ENCODE measurements around the gene FRG2B.
A peak's percentile ranks its signal among the peaks of the same experiment; 100 is the strongest.
"Not testable (repeated sequence)": the region's sequence is repeated elsewhere in the genome, so short reads cannot be mapped to it uniquely, and the experiment has no call there.

Gene FRG2B

GRCh38 chr10:133626695-133627094 lies at the start of gene FRG2B:
TSS of gene FRG2B (minus strand) at chr10:133626795. CDS start at chr10:133626742, 53 bp downstream.
- not testable (repeated sequence) for DNase-seq (ENCODE audit: low read depth in 3 of 3)

GRCh38 chr10:133667446-133667845 lies 40.9 kb upstream of the FRG2B start:
- DNase-seq (ENCODE audit: low read depth in 3 of 3) = not testable (repeated sequence)

GRCh38 chr10:133663544-133664160 lies 37.1 kb upstream of the FRG2B start:
- DNase-seq (ENCODE audit: low read depth in 3 of 3) = not testable (repeated sequence)

GRCh38 chr10:133661122-133661521 lies 34.5 kb upstream of the FRG2B start:
- DNase-seq (ENCODE audit: low read depth in 3 of 3) = not testable (repeated sequence)

- DNase-seq (ENCODE audit: low read depth in 3 of 3) = not testable (repeated sequence)
Observed at GRCh38 chr10:133660516-133660915, 33.9 kb upstream of the FRG2B start.

GRCh38 chr10:133657276-133657675 lies 30.7 kb upstream of the FRG2B start:
- not testable (repeated sequence) for DNase-seq (ENCODE audit: low read depth in 3 of 3)

GRCh38 chr10:133648872-133649455 lies 22.4 kb upstream of the FRG2B start:
- not testable (repeated sequence) for DNase-seq (ENCODE audit: low read depth in 3 of 3)

- not testable (repeated sequence) for DNase-seq (ENCODE audit: low read depth in 3 of 3)
Observed at GRCh38 chr10:133647075-133647748, 20.6 kb upstream of the FRG2B start.

- DNase-seq (ENCODE audit: low read depth in 3 of 3) = not testable (repeated sequence)
Observed at GRCh38 chr10:133637846-133638235, 11.2 kb upstream of the FRG2B start.

GRCh38 chr10:133637202-133637845 lies 10.7 kb upstream of the FRG2B start:
- peak in 1 of 3 experiments; percentile 20 for DNase-seq (ENCODE audit: low read depth in 3 of 3)

GRCh38 chr10:133630723-133631249 lies 4.2 kb upstream of the FRG2B start:
- not testable (repeated sequence) for DNase-seq (ENCODE audit: low read depth in 3 of 3)

- not testable (repeated sequence) for DNase-seq (ENCODE audit: low read depth in 3 of 3)
Observed at GRCh38 chr10:133622544-133622943, 4.1 kb downstream of the FRG2B start.

GRCh38 chr10:133618851-133619250 lies 7.7 kb downstream of the FRG2B start:
- DNase-seq (ENCODE audit: low read depth in 3 of 3) = no peak

GRCh38 chr10:133617196-133617595 lies 9.4 kb downstream of the FRG2B start:
- DNase-seq (ENCODE audit: low read depth in 3 of 3) = no peak

GRCh38 chr10:133616371-133617130 lies 10.0 kb downstream of the FRG2B start:
- no peak for DNase-seq (ENCODE audit: low read depth in 3 of 3)

GRCh38 chr10:133614830-133615580 lies 11.6 kb downstream of the FRG2B start:
- DNase-seq (ENCODE audit: low read depth in 3 of 3) = no peak

- no peak for DNase-seq (ENCODE audit: low read depth in 3 of 3)
Observed at GRCh38 chr10:133613699-133614098, 12.9 kb downstream of the FRG2B start.

GRCh38 chr10:133611079-133611478 lies 15.5 kb downstream of the FRG2B start:
- DNase-seq (ENCODE audit: low read depth in 3 of 3) = no peak

- no peak for DNase-seq (ENCODE audit: low read depth in 3 of 3)
Observed at GRCh38 chr10:133608855-133609254, 17.7 kb downstream of the FRG2B start.

GRCh38 chr10:133603434-133603833 lies 23.2 kb downstream of the FRG2B start:
- DNase-seq (ENCODE audit: low read depth in 3 of 3) = not testable (repeated sequence)

- no peak for DNase-seq (ENCODE audit: low read depth in 3 of 3)
Observed at GRCh38 chr10:133600657-133601056, 25.9 kb downstream of the FRG2B start.

Data from stimulated activated CD4-positive, alpha-beta T cell treated with anti-CD3 and anti-CD28 coated beads, TNF-alpha, amount 100 ng/mL, for 24 hours (primary cell).